PFSK-1 (cell line): ENCODE data around the gene PRDM15.

Experiments used
- FOXP2 ChIP-seq: optimal IDR thresholded peaks from 2 replicates; pipeline ENCODE3; 2011; ENCODE audit warnings: borderline replicate concordance, control low read depth, inconsistent platforms; ENCODE audit not compliant: insufficient read depth; ENCODE audit errors: extremely low read length, extremely low read depth
- POLR2AphosphoS5 ChIP-seq: IDR thresholded peaks from 2 replicates; pipeline ENCODE4 v1.6.1; 2012; ENCODE audit warnings: low read depth, mild to moderate bottlenecking, control low read depth, low read length, moderate library complexity
- REST ChIP-seq, 2 experiments: IDR thresholded peaks; 2 replicates each; pipeline versions ENCODE4 v1.6.1 to v1.8.0; 2011 to 2012; ENCODE audit warnings: low read depth in 2 of 2, low read length in 2 of 2, control low read depth in 1 of 2, inconsistent platforms in 1 of 2, mild to moderate bottlenecking in 1 of 2, moderate library complexity in 1 of 2; ENCODE audit not compliant: insufficient read depth in 1 of 2
- SIN3A ChIP-seq: IDR thresholded peaks from 2 replicates; pipeline ENCODE4 v1.6.1; 2012; ENCODE audit warnings: mild to moderate bottlenecking, low read length, moderate library complexity, borderline replicate concordance; ENCODE audit not compliant: insufficient read depth
- TAF1 ChIP-seq: IDR thresholded peaks from 2 replicates; pipeline ENCODE4 v1.6.1; 2012; ENCODE audit warnings: low read length, control low read depth, borderline replicate concordance; ENCODE audit not compliant: insufficient read depth

The PRDM15 gene

GRCh38 chr21:41819236-41819855 is 59.8 kb downstream of the PRDM15 start:
- TF ChIP-seq REST (IDR thresholded peaks at IDR 0.05; ENCODE audit: insufficient read depth in 1 of 2, low read depth in 2 of 2, low read length in 2 of 2) (no peak), TAF1 (no peak), POLR2AphosphoS5 (no peak), SIN3A (no peak), FOXP2 (no peak)

DNA sequence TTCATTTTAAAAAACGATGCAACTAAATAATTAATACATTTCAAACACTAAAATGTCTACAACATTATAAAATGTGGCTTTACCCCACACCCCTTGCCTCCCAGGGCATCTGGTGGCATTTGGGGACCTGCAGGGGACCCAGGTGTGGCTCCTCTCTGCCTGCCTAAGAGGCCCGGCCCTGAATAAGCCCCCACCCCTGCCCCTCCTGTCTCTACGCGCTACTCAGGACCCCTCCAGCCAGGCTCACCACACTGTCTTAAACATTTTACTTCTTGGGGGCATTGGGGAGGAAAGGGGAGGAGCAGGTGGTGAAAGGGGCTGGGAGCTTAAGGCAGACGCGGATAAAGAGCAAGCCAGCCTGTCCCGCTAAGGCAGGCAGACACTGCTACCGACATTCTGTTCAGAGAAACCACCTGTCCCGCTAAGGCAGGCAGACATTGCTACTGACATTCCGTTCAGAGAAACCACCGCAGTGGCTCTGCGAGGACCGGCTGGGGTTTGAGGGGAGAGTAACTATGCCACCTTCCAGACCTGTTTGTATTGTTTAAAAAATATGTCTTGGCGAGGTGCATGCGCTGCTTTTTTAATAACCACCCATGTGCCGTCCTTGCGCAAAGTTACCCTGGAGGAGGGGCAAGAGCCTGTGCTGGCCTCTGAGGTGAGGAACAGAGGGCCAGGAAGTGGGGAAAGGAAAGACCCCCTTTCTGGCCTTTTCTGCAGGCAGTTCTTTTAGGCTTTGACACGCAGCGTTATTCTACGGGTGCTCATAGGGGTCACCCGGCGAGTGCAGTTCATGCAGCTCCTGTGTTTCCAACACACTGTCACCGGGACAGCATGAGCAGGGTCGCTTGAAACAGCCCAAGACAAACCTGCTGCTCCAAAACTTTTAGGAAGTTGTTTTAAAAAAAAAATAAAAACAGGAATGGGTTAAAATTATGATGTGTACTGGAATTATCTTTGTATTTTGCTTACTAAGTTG is 61.0 kb downstream of the PRDM15 start:
- TF ChIP-seq REST (IDR thresholded peaks at IDR 0.05; ENCODE audit: insufficient read depth in 1 of 2, low read depth in 2 of 2, low read length in 2 of 2) (no peak), TAF1 (no peak), FOXP2 (no peak), POLR2AphosphoS5 (no peak), SIN3A (no peak)

- TF ChIP-seq FOXP2: no peak
- no peak for TF ChIP-seq SIN3A
- TF ChIP-seq REST (IDR thresholded peaks at IDR 0.05; ENCODE audit: insufficient read depth in 1 of 2, low read depth in 2 of 2, low read length in 2 of 2): no peak
- no peak for TF ChIP-seq POLR2AphosphoS5
- no peak for TF ChIP-seq TAF1
Measured at GRCh38 chr21:41817228-41817627, 61.9 kb downstream of the PRDM15 start.

- no peak for TF ChIP-seq TAF1
- no peak for TF ChIP-seq POLR2AphosphoS5
- TF ChIP-seq FOXP2: no peak
- TF ChIP-seq REST (IDR thresholded peaks at IDR 0.05; ENCODE audit: insufficient read depth in 1 of 2, low read depth in 2 of 2, low read length in 2 of 2): no peak
- TF ChIP-seq SIN3A: no peak
Measured at GRCh38 chr21:41816583-41817165, 62.5 kb downstream of the PRDM15 start.
